IMR-90 (cell line): ENCODE measurements around the gene IGSF22. TPM values are rescaled to one million over a fixed set of nuclear protein-coding genes. Genes with fewer than 3 reads are reported as not detected.

Source experiments
- ATAC-seq: fragments of 200-7000 bp; cut with Tn5 transposase; 2 replicates; pipeline ENCODE4 v1.9.1; 2020; ENCODE audit warnings: low read depth, mild to moderate bottlenecking, moderate library complexity
- BruUV-seq: library from RNA; stranded (reverse); fragments of 400-500 nt; replicated peaks from 2 replicates; lab custom pipeline; 2021; lab: Mats Ljungman, UMichigan
- CTCF ChIA-PET: fragments of 300-600 bp; formaldehyde crosslinking; extraction: SDS; loops from one replicate; lab custom pipeline; 2021; ENCODE audit warnings: antibody characterized with exemption; lab: Yijun Ruan, JAX
- POLR2A ChIA-PET: fragments of 300-600 bp; sonication (Branson Sonifier 250); formaldehyde crosslinking; loops from one replicate; lab custom pipeline; 2022; ENCODE audit warnings: antibody characterized with exemption; ENCODE audit not compliant: unreplicated experiment; lab: Charles Lee
- DNase-seq: peaks from one replicate; pipeline ENCODE4 v3.0.0; 2013
- H2AFZ ChIP-seq: replicated peaks from 2 replicates; pipeline ENCODE3; 2013; ENCODE audit warnings: low read length, mild to moderate bottlenecking; ENCODE audit not compliant: poor library complexity
- H2AK5ac ChIP-seq: 2 replicates; pipeline ENCODE4 v1.6.1; 2013; ENCODE audit warnings: low read depth, low read length, inconsistent platforms
- H2AK9ac ChIP-seq: replicated peaks from 2 replicates; pipeline ENCODE3; 2013; ENCODE audit warnings: mild to moderate bottlenecking, low read depth, low read length, moderate library complexity; ENCODE audit not compliant: poor library complexity
- H2BK120ac ChIP-seq: 2 replicates; pipeline ENCODE4 v1.6.1; 2013; ENCODE audit warnings: low read depth, low read length, inconsistent platforms
- H2BK15ac ChIP-seq: 3 replicates; pipeline ENCODE4 v1.6.1; 2013; ENCODE audit warnings: low read depth, low read length, inconsistent platforms
- H2BK20ac ChIP-seq: 2 replicates; pipeline ENCODE4 v1.6.1; 2013; ENCODE audit warnings: low read depth, mild to moderate bottlenecking, inconsistent platforms, low read length, moderate library complexity
- H2BK5ac ChIP-seq: 2 replicates; pipeline ENCODE4 v1.6.1; 2013; ENCODE audit warnings: mild to moderate bottlenecking, low read depth, low read length, inconsistent platforms; ENCODE audit not compliant: poor library complexity, severe bottlenecking
- H3K14ac ChIP-seq: replicated peaks from 2 replicates; pipeline ENCODE4 v1.6.1; 2013; ENCODE audit warnings: low read depth, low read length, inconsistent platforms
- H3K18ac ChIP-seq: 2 replicates; pipeline ENCODE4 v1.6.1; 2013; ENCODE audit warnings: low read depth, low read length, control low read depth
- H3K23ac ChIP-seq: 2 replicates; pipeline ENCODE4 v1.6.1; 2013; ENCODE audit warnings: low read depth, low read length, inconsistent platforms
- H3K27ac ChIP-seq: 2 replicates; pipeline ENCODE4 v1.5.1; 2013; ENCODE audit warnings: mild to moderate bottlenecking, control low read depth, low read length; ENCODE audit not compliant: insufficient read depth
- H3K27me3 ChIP-seq: 2 replicates; pipeline ENCODE4 v1.6.1; 2013; ENCODE audit warnings: low read length; ENCODE audit not compliant: control insufficient read depth, insufficient read depth
- H3K36me3 ChIP-seq: 2 replicates; pipeline ENCODE4 v1.6.1; 2013; ENCODE audit warnings: low read length, mixed read lengths; ENCODE audit not compliant: control insufficient read depth, insufficient read depth
- H3K4ac ChIP-seq: 2 replicates; pipeline ENCODE4 v1.6.1; 2013; ENCODE audit warnings: low read depth, low read length, inconsistent platforms
- H3K4me1 ChIP-seq: 2 replicates; pipeline ENCODE4 v1.6.1; 2013; ENCODE audit warnings: low read length, mixed read lengths; ENCODE audit not compliant: control insufficient read depth, insufficient read depth
- H3K4me2 ChIP-seq: 2 replicates; pipeline ENCODE4 v1.6.1; 2013; ENCODE audit warnings: low read depth, mild to moderate bottlenecking, control low read depth, low read length, moderate library complexity
- H3K4me3 ChIP-seq: 2 replicates; pipeline ENCODE4 v1.5.1; 2013; ENCODE audit warnings: low read depth, mild to moderate bottlenecking, control low read depth, low read length, moderate library complexity; ENCODE audit not compliant: insufficient read depth
- H3K56ac ChIP-seq: 2 replicates; pipeline ENCODE4 v1.6.1; 2013; ENCODE audit warnings: low read length, inconsistent platforms; ENCODE audit not compliant: insufficient read depth; ENCODE audit errors: extremely low read depth
- H3K79me1 ChIP-seq, 2 experiments: 2 replicates each; pipeline ENCODE4 v1.6.1; 2013; ENCODE audit warnings: low read length in 2 of 2, inconsistent platforms in 1 of 2, low read depth in 1 of 2
- H3K9ac ChIP-seq: 2 replicates; pipeline ENCODE4 v1.6.1; 2013; ENCODE audit warnings: low read depth, low read length, control low read depth
- H3K9me1 ChIP-seq: 2 replicates; pipeline ENCODE4 v1.6.1; 2013; ENCODE audit warnings: low read length, inconsistent platforms; ENCODE audit not compliant: insufficient read depth
- H3K9me3 ChIP-seq: 2 replicates; pipeline ENCODE4 v1.6.1; 2013; ENCODE audit warnings: low read length; ENCODE audit not compliant: control insufficient read depth, insufficient read depth
- H4K20me1 ChIP-seq: 2 replicates; pipeline ENCODE4 v1.6.1; 2013; ENCODE audit warnings: low read length, inconsistent platforms; ENCODE audit not compliant: insufficient read depth
- H4K5ac ChIP-seq: 2 replicates; pipeline ENCODE4 v1.6.1; 2013; ENCODE audit warnings: mild to moderate bottlenecking, low read depth, low read length, control low read depth
- H4K8ac ChIP-seq, 2 experiments: 2 replicates each; pipeline ENCODE4 v1.6.1; 2013; ENCODE audit warnings: low read depth in 2 of 2, low read length in 2 of 2, control low read depth in 1 of 2, inconsistent platforms in 1 of 2
- H4K91ac ChIP-seq: 2 replicates; pipeline ENCODE4 v1.6.1; 2013; ENCODE audit warnings: low read depth, low read length, inconsistent platforms; ENCODE audit not compliant: insufficient read depth
- CEBPB ChIP-seq: IDR thresholded peaks from 2 replicates; pipeline ENCODE4 v1.6.1; 2012; ENCODE audit warnings: low read depth, low read length, improper control_type of control experiment
- CHD1 ChIP-seq: IDR thresholded peaks from 2 replicates; pipeline ENCODE4 v1.6.1; 2012; ENCODE audit warnings: low read depth, low read length, improper control_type of control experiment
- FOS ChIP-seq: fragments of 150-350 bp; IDR thresholded peaks from 2 replicates; pipeline ENCODE4 v1.6.1; 2016; ENCODE audit warnings: low read depth, low read length
- MAFK ChIP-seq: IDR thresholded peaks from 2 replicates; pipeline ENCODE4 v1.6.1; 2012; ENCODE audit warnings: low read depth, low read length, improper control_type of control experiment
- MAZ ChIP-seq: IDR thresholded peaks from 2 replicates; pipeline ENCODE4 v1.6.1; 2012; ENCODE audit warnings: low read depth, mild to moderate bottlenecking, low read length, improper control_type of control experiment, moderate library complexity, borderline replicate concordance
- NFE2L2 ChIP-seq: fragments of 150-350 bp; IDR thresholded peaks from 2 replicates; pipeline ENCODE4 v1.6.1; 2016; ENCODE audit warnings: low read depth, mild to moderate bottlenecking, low read length
- RAD21 ChIP-seq: IDR thresholded peaks from 2 replicates; pipeline ENCODE4 v1.6.1; 2012; ENCODE audit warnings: low read length, improper control_type of control experiment
- RCOR1 ChIP-seq: IDR thresholded peaks from 2 replicates; pipeline ENCODE4 v1.6.1; 2012; ENCODE audit warnings: mild to moderate bottlenecking, low read length, improper control_type of control experiment; ENCODE audit not compliant: insufficient replicate concordance
- RFX5 ChIP-seq: IDR thresholded peaks from 2 replicates; pipeline ENCODE4 v1.8.0; 2012; ENCODE audit warnings: low read depth, mild to moderate bottlenecking, low read length, moderate library complexity
- SMC3 ChIP-seq: fragments of 150-350 bp; IDR thresholded peaks from 2 replicates; pipeline ENCODE4 v1.6.1; 2016; ENCODE audit warnings: low read depth, mild to moderate bottlenecking, antibody characterized with exemption, low read length, moderate library complexity
- USF2 ChIP-seq: fragments of 150-350 bp; IDR thresholded peaks from 2 replicates; pipeline ENCODE4 v1.6.1; 2017; ENCODE audit warnings: mild to moderate bottlenecking, antibody characterized with exemption, low read length, low read depth
- WGBS, 2 experiments: methylation state at CpG; one replicate each; pipeline versions ENCODE4 v1.1.5 to v1.1.7; 2013; ENCODE audit warnings: missing lambda C conversion rate in 2 of 2; ENCODE audit not compliant: insufficient read length in 1 of 2; ENCODE audit errors: extremely low coverage in 2 of 2; 5-methylcytosine and 5-hydroxymethylcytosine counted together
- dilution Hi-C: fragments of 300-500 bp; cut with HindIII; formaldehyde crosslinking; loops from one replicate; pipeline ENCODE4 v1.14.3; 2018; ENCODE audit warnings: low sequenced_read_pairs; ENCODE audit not compliant: unreplicated experiment
- in situ Hi-C: fragments of 300-500 bp; cut with MboI; formaldehyde crosslinking; loops from 3 replicates; pipeline ENCODE4 v1.14.3; 2019; ENCODE audit warnings: low sequenced_read_pairs, inconsistent platforms, mixed read lengths
- intact Hi-C: fragments of 100-400 bp; cut with micrococcal nuclease; formaldehyde crosslinking; loops from 2 replicates; pipeline ENCODE4 v1.10.0; 2022
- polyA plus RNA-seq, 3 experiments: library from polyadenylated mRNA; depleted of rRNA; stranded (reverse); fragments of >200 nt; gene quantifications; 2 replicates each; pipeline ENCODE4 v1.2.3, GENCODE V29; 2012; ENCODE audit warnings: low replicate concordance in 1 of 3
- total RNA-seq: library from RNA; depleted of rRNA; stranded (reverse); fragments of >200 nt; gene quantifications from 2 replicates; pipeline ENCODE4 v1.2.3, GENCODE V29; 2012

IGSF22 gene
- total and polyA plus RNA-seq, 2 of the 4 experiments (the other 2 are of a cell fraction): not detected

GRCh38 chr11:18748766-18749365, 22.9 kb upstream of the IGSF22 start:
- ATAC-seq: no peak
- 53% methylated on average over 5 of the region's 13 CpGs; no CpG with 5 or more reads in 1 of the 2 experiments for WGBS, 2 experiments
- Histone ChIP-seq H2BK20ac (no peak overlapping the region), H2AK5ac (no peak overlapping the region), H2BK5ac (no peak overlapping the region), H3K18ac (no peak overlapping the region), H3K79me1 (no peaks in the 10 kb centered on the region), H2AK9ac (no peak overlapping the region), H4K20me1 (no peaks in the 10 kb centered on the region), H2BK15ac (no peak overlapping the region), H3K27ac (no peak overlapping the region), H2BK120ac (no peak overlapping the region), H3K27me3 (no peaks in the 10 kb centered on the region; the same call in 1 of the 2 replicates), H3K14ac (no peak overlapping the region), H3K56ac (no peak overlapping the region), H3K4me2 (no peak overlapping the region), H3K23ac (no peak overlapping the region), H4K5ac (no peak overlapping the region), H3K9ac (no peak overlapping the region), H4K91ac (no peak overlapping the region), H3K4ac (no peak overlapping the region), H3K9me3 (no peaks in the 10 kb centered on the region), H3K4me3 (no peak overlapping the region), H3K9me1 (peaks cover 6% of the 10 kb centered on the region; the same call in 1 of the 2 replicates), H3K4me1 (peaks cover 5% of the 10 kb centered on the region), H3K36me3 (no peaks in the 10 kb centered on the region), H4K8ac (0 out of 4 replicates have a peak overlapping the region, but pooled peaks of 1 of the 2 experiments have one; percentile 70), H2AFZ (peak overlapping the region; percentile 94)
- dilution Hi-C loops: no loop called here
- no TSS peak for BruUV-seq
- in situ Hi-C loops: loop anchor here (25.0 kb wide), 1 partner anchor 212 kb away; the partner anchor contains the start of gene TSG101
- DNase-seq: peak; percentile 37
- TF ChIP-seq NFE2L2 (no peak), MAZ (no peak), RFX5 (no peak), CEBPB (no peak), RAD21 (no peak), SMC3 (no peak), MAFK (no peak), CHD1 (no peak), USF2 (no peak), RCOR1 (no peak), FOS (no peak)
- ChIA-PET CTCF (interaction anchor here (1.7 to 2.0 kb wide), 2 partner anchors 15 to 27 kb away, joined by 4 to 6 read pairs; no protein-coding TSS in a partner anchor), POLR2A (no interaction called here)
- intact Hi-C loops: no loop called here
